ENCODE data around the gene FAM50B. TPM values are rescaled to one million over a fixed set of nuclear protein-coding genes. Genes with fewer than 3 reads are reported as not detected.

The FAM50B gene
- total RNA-seq, 1 donor from 2014 or later = 8.1 TPM

GRCh38 chr6:3871939-3872338, 22.8 kb downstream of the FAM50B start:
- Histone ChIP-seq H3K36me3 (no peaks in the 10 kb centered on the region), H3K27ac (no peak overlapping the region), H3K9me3 (no peaks in the 10 kb centered on the region), H3K27me3 (no peaks in the 10 kb centered on the region), H3K4me3 (no peak overlapping the region), H3K4me1 (peaks cover 0 to 7% of the 10 kb centered on the region in 2 donors)
- no peak for TF ChIP-seq CTCF (IDR thresholded peaks at IDR 0.05)
- intact Hi-C loops (cut with DNase I) = no loop called here
- no peak for DNase-seq (ENCODE audit: low spot score in 2 of 2)

- Histone ChIP-seq H3K27me3 (no peaks in the 10 kb centered on the region), H3K27ac (no peak overlapping the region), H3K9me3 (no peaks in the 10 kb centered on the region), H3K36me3 (no peaks in the 10 kb centered on the region), H3K4me1 (peaks cover 0 to 7% of the 10 kb centered on the region in 2 donors), H3K4me3 (no peak overlapping the region)
- no peak for TF ChIP-seq CTCF (IDR thresholded peaks at IDR 0.05)
- peak in 1 of 2 donors; percentile 41 for DNase-seq (ENCODE audit: low spot score in 2 of 2)
- intact Hi-C loops (cut with DNase I) = no loop called here
Observed at GRCh38 chr6:3872370-3872854, 23.2 kb downstream of the FAM50B start.

GRCh38 chr6:3873051-3873450, 23.9 kb downstream of the FAM50B start:
- intact Hi-C loops (cut with DNase I) = no loop called here
- peak in 1 of 2 donors; percentile 19 for DNase-seq (ENCODE audit: low spot score in 2 of 2)
- TF ChIP-seq CTCF (IDR thresholded peaks at IDR 0.05) = no peak

DNA sequence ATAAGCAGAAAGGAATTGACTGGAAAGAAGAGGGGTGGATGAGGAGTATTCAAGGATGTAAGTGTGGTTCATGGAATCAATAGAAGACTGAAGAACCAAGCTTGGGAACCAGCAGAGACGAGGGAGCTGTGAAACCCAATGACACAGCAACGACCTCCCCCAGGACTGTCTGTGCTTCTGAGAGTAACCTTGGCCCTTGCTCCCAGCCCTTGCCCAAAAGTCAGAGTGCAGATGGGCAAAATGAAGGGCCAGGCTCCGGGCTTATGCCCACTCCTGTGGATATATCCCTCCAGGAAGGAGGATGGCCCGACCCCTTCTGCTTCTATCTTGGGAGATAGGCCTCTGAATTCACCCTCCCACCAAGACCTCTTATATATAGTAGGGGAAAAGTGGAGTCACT, 24.9 kb downstream of the FAM50B start:
- Histone ChIP-seq H3K4me1 (peaks cover 0 to 4% of the 10 kb centered on the region in 2 donors), H3K36me3 (no peaks in the 10 kb centered on the region), H3K27me3 (no peaks in the 10 kb centered on the region), H3K9me3 (no peaks in the 10 kb centered on the region), H3K4me3 (no peak overlapping the region), H3K27ac (no peak overlapping the region)
- no peak for DNase-seq (ENCODE audit: low spot score in 2 of 2)
- TF ChIP-seq CTCF (IDR thresholded peaks at IDR 0.05) = no peak
- intact Hi-C loops (cut with DNase I) = no loop called here

More at GRCh38 chr6:3873051-3873450, 23.9 kb downstream of the FAM50B start:
- H3K36me3 ChIP-seq = no peaks in the 10 kb centered on the region
- peaks cover 0 to 7% of the 10 kb centered on the region in 2 donors for H3K4me1 ChIP-seq
- no peaks in the 10 kb centered on the region for H3K27me3 ChIP-seq
- H3K27ac ChIP-seq = no peak overlapping the region
- no peaks in the 10 kb centered on the region for H3K9me3 ChIP-seq
- no peak overlapping the region for H3K4me3 ChIP-seq

DNA sequence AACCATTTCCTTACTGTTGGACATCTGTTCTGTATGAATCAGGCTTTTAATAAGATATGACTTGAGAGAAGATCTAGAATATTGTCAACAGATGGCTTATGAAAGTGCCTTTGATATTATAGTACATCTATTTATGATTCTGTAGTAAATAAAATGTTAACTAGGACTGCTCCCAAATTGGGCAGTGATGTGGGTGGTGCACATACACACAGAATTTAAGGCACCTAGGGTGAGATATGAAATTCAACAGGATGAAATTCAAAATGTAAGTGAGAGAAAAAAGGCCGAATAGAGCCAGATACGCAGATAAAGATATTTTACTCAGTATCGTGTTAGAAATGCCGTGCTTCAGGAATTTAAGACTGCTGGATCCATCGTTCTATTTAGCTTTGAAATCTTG, 26.3 kb downstream of the FAM50B start:
- Histone ChIP-seq H3K27ac (peak overlapping the region in 1 of 2 donors; percentile 23), H3K4me1 (no peaks in the 10 kb centered on the region), H3K36me3 (no peaks in the 10 kb centered on the region), H3K9me3 (no peaks in the 10 kb centered on the region), H3K4me3 (no peak overlapping the region), H3K27me3 (no peaks in the 10 kb centered on the region)
- no peak for DNase-seq (ENCODE audit: low spot score in 2 of 2)
- intact Hi-C loops (cut with DNase I) = no loop called here
- no peak for TF ChIP-seq CTCF (IDR thresholded peaks at IDR 0.05)

- Histone ChIP-seq H3K4me1 (no peaks in the 10 kb centered on the region), H3K27me3 (no peaks in the 10 kb centered on the region), H3K36me3 (no peaks in the 10 kb centered on the region), H3K27ac (peak overlapping the region in 1 of 2 donors; percentile 22), H3K9me3 (no peaks in the 10 kb centered on the region), H3K4me3 (no peak overlapping the region)
- no peak for DNase-seq (ENCODE audit: low spot score in 2 of 2)
- no peak for TF ChIP-seq CTCF (IDR thresholded peaks at IDR 0.05)
- intact Hi-C loops (cut with DNase I) = no loop called here
Observed at GRCh38 chr6:3876101-3876500, 26.9 kb downstream of the FAM50B start.
